ENCODE results near the gene SHC3. TPM values are rescaled to one million over a fixed set of nuclear protein-coding genes. Genes with fewer than 3 reads are reported as not detected.

Gene SHC3
- total and polyA plus RNA-seq, 9 of the 15 experiments (the other 6 are each of a cell fraction or from before 2014, with no cell fraction given): not detected

DNA sequence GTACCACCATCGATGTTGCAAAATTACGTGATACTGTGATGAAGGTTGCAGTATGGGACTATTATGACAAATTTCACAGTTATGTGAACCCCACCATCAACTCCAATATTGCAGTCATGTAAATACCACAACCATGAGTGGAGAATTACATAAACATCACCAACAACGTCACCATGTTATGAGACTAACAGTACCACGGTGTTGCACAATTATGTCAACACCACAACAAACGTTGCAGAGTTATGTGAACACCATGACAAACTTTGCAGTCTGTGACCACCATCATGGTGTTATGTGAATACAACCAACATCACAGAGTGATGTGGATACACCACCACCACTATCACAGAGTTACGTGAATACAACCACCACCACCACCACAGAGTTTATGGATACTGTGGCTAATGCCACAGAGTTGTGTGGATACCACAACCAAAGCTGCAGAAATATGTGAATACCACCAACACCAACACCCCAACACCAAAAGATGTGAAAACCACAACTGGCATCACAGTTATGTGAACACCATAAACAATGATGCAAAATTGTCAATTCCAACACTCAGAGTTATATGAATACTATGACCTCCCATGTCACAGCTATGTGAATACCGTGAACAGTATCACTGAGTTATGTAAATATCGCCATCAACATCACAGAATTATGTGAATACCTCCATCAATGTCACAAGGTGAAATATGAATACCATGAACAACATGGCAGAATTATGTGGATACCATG is 62.4 kb downstream of the SHC3 start (continued):
- TF ChIP-seq ZNF584 (CRISPR knock-in tag; IDR thresholded peaks at IDR 0.05; ENCODE audit: low read depth): no peak
- TF ChIP-seq CCAR2 (IDR thresholded peaks at IDR 0.05; ENCODE audit: low read depth, low read length): no peak
- TF ChIP-seq, protein P1, sequence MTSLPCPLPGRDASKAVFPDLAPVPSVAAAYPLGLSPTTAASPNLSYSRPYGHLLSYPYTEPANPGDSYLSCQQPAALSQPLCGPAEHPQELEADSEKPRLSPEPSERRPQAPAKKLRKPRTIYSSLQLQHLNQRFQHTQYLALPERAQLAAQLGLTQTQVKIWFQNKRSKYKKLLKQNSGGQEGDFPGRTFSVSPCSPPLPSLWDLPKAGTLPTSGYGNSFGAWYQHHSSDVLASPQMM (CRISPR knock-in tag; IDR thresholded peaks at IDR 0.05): no peak
- TF ChIP-seq ADNP (tag; IDR thresholded peaks at IDR 0.05): no peak

DNA sequence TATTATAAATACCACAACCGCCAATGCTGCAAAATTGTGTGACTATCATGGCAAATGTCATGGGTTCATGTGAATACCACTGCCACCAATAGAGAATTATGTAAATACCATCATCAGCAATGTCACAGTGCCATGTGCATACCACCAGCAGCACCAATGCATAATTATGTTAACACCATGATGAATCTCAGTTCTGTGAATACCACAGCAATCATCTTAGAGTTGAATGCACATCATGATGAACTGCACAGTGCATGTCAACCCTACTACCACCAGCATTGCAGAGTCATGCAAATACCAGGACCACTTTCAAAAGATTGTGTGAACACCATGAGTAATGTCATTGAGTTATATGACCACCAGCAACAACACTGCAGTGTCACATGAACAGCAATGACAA is 63.2 kb downstream of the SHC3 start:
- 0% methylated on average over 1 of the region's 1 CpG for WGBS (ENCODE audit: insufficient coverage, low coverage, missing lambda C conversion rate)
- no peaks in the 10 kb centered on the region for H3K9me3 ChIP-seq (replicated peaks; ENCODE audit: control insufficient read depth, insufficient read depth, low read depth, low read length)
- H3K4me2 ChIP-seq (ENCODE audit: insufficient read depth, low read length): no peak overlapping the region
- POLR2A ChIA-PET: no interaction called here
- ATAC-seq (no peak), FAIRE-seq (no peak), DNase-seq (ENCODE audit: extremely low read depth in 1 of 4, low spot score in 3 of 4) (no peak)
- no peak overlapping the region for H3K9ac ChIP-seq (ENCODE audit: insufficient read depth in 1 of 2, low read depth in 2 of 2, low read length in 2 of 2)
- in situ Hi-C loops (cut with MboI): no loop called here
- intact Hi-C loops (cut with micrococcal nuclease): no loop called here
- H4K20me1 ChIP-seq (replicated peaks; ENCODE audit: control insufficient read depth, insufficient read depth, low read length): no peaks in the 10 kb centered on the region
- H3K4me3 ChIP-seq: no peak overlapping the region
- CTCF ChIA-PET (ENCODE audit: low intra/inter-chr PET ratio): no interaction called here
- no peaks in the 10 kb centered on the region for H3K27me3 ChIP-seq (ENCODE audit: control insufficient read depth in 2 of 2, insufficient read depth in 2 of 2, low read length in 2 of 2)
- H3K36me3 ChIP-seq (ENCODE audit: control insufficient read depth, insufficient read depth, low read length): no peaks in the 10 kb centered on the region
- H3K27ac ChIP-seq (ENCODE audit: extremely low read depth, low read depth, low read length): no peak overlapping the region
- no TSS peak for BruUV-seq (replicated peaks)
- H3K4me1 ChIP-seq (replicated peaks in 1 of 2; ENCODE audit: control insufficient read depth in 2 of 2, insufficient read depth in 2 of 2, low read length in 2 of 2): no peaks in the 10 kb centered on the region
- H3K9me1 ChIP-seq (ENCODE audit: control insufficient read depth, insufficient read depth, low read length): no peaks in the 10 kb centered on the region
- H3K79me2 ChIP-seq (ENCODE audit: control insufficient read depth, insufficient read depth, low read length): no peaks in the 10 kb centered on the region
- H2AFZ ChIP-seq (ENCODE audit: low read depth, low read length): no peak overlapping the region
- TF ChIP-seq KLF6 (CRISPR knock-in tag; IDR thresholded peaks at IDR 0.05; ENCODE audit: borderline replicate concordance): no peak
- no peak for TF ChIP-seq ZNF408 (CRISPR knock-in tag; IDR thresholded peaks at IDR 0.05; ENCODE audit: low read depth)
- TF ChIP-seq TAF7 (tag; IDR thresholded peaks at IDR 0.05): no peak
- no peak for TF ChIP-seq ZNF766 (CRISPR knock-in tag; conservative IDR thresholded peaks at IDR 0.05)
- no peak for TF ChIP-seq IRF2 (CRISPR knock-in tag; IDR thresholded peaks at IDR 0.05)
- no peak for TF ChIP-seq HDAC2 (IDR thresholded peaks at IDR 0.05)
- TF ChIP-seq, protein P2, sequence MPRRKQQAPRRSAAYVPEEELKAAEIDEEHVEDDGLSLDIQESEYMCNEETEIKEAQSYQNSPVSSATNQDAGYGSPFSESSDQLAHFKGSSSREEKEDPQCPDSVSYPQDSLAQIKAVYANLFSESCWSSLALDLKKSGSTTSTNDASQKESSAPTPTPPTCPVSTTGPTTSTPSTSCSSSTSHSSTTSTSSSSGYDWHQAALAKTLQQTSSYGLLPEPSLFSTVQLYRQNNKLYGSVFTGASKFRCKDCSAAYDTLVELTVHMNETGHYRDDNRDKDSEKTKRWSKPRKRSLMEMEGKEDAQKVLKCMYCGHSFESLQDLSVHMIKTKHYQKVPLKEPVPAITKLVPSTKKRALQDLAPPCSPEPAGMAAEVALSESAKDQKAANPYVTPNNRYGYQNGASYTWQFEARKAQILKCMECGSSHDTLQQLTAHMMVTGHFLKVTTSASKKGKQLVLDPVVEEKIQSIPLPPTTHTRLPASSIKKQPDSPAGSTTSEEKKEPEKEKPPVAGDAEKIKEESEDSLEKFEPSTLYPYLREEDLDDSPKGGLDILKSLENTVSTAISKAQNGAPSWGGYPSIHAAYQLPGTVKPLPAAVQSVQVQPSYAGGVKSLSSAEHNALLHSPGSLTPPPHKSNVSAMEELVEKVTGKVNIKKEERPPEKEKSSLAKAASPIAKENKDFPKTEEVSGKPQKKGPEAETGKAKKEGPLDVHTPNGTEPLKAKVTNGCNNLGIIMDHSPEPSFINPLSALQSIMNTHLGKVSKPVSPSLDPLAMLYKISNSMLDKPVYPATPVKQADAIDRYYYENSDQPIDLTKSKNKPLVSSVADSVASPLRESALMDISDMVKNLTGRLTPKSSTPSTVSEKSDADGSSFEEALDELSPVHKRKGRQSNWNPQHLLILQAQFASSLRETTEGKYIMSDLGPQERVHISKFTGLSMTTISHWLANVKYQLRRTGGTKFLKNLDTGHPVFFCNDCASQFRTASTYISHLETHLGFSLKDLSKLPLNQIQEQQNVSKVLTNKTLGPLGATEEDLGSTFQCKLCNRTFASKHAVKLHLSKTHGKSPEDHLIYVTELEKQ (CRISPR knock-in tag; IDR thresholded peaks at IDR 0.05): no peak
- TF ChIP-seq RFX7 (CRISPR knock-in tag; IDR thresholded peaks at IDR 0.05): no peak
- TF ChIP-seq POLR2AphosphoS2 (IDR thresholded peaks at IDR 0.05; ENCODE audit: low read length): no peak
- no peak for TF ChIP-seq ZNF124 (CRISPR knock-in tag; IDR thresholded peaks at IDR 0.05)
- TF ChIP-seq SMC3 (conservative IDR thresholded peaks at IDR 0.05; ENCODE audit: insufficient read depth, low read depth, low read length): no peak
- TF ChIP-seq, protein P3, sequence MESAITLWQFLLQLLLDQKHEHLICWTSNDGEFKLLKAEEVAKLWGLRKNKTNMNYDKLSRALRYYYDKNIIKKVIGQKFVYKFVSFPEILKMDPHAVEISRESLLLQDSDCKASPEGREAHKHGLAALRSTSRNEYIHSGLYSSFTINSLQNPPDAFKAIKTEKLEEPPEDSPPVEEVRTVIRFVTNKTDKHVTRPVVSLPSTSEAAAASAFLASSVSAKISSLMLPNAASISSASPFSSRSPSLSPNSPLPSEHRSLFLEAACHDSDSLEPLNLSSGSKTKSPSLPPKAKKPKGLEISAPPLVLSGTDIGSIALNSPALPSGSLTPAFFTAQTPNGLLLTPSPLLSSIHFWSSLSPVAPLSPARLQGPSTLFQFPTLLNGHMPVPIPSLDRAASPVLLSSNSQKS (CRISPR knock-in tag; IDR thresholded peaks at IDR 0.05): no peak
- TF ChIP-seq ZNF24 (IDR thresholded peaks at IDR 0.05): no peak
- no peak for TF ChIP-seq OTX1 (CRISPR knock-in tag; IDR thresholded peaks at IDR 0.05)
- TF ChIP-seq DACH1 (IDR thresholded peaks at IDR 0.05; ENCODE audit: partially characterized antibody): no peak
